ENCODE results near the gene ZNF358.
"Not testable (repeated sequence)": the region's sequence is repeated elsewhere in the genome, so short reads cannot be mapped to it uniquely, and the experiment has no call there.

Gene ZNF358

DNA sequence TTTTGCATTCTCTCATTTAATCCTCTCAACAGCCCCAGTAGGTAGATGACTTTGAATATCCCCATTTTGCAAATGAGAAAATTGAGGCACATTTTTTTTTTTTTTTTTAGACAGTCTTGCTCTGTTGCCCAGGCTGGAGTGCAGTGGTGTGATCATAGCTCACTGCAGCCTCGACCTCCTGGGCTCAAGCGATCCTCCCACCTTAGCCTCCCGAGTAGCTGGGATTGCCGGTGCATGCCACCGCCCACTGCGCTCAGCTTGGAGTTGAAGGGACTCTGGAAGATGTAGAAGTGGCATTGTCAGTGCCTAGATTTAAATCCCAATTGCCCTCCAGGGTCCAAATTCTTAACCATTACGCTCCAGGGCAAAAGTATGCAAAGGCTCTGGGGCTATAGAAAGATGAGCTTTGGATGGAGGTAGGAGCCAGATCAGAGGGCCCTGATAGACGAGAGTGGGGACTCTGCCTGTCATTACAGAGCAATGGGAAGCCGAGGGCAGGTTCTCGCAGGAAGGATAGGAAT lies 5.7 kb downstream of the ZNF358 start:
- no peak for DNase-seq

DNA sequence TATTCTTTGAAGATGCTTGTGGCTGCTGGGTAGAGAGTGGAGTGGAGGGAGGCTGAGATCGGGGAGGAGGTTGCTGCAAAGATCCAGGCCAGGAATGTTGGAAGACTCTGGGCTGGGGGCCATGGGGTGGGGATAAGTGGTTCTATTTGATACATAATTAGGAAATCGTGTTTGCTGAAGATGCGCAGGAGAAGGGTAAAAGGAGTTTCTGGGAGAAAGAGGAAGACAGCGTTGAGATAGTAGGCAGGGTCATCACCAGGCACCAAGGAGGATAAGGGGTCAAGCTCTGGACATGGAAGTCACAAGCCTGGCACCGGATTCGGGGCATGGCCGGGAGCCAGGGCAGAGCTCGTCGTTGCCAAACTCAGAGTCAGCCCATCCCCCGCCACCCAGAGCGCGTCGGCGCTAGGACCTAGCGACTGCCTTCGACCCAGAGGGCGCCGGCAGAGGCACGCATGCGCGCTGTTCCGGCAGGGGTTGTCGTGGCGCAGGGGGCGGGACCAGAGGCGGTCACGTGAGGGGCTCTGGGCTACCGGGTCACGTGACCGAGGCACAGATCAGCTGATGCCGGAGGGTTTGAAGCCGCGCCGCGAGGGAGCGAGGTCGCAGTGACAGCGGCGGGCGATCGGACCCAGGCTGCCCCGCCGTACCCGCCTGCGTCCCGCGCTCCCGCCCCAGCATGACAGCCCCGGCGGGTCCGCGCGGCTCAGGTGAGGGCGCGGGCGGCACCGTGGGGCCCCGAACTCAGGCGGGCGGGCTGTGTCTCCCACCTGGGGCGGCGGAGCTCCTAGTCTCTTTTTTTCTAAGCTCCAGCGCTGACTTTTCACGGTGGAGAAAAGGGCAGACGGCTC lies 6.4 kb downstream of the ZNF358 start, which contains the start of gene MCOLN1:
Gene MCOLN1, plus strand, starts transcription at position 553 of the 851 bp plus-strand sequence. Its CDS starts 127 bp downstream, at position 680.
- DNase-seq: peak; percentile 100

DNA sequence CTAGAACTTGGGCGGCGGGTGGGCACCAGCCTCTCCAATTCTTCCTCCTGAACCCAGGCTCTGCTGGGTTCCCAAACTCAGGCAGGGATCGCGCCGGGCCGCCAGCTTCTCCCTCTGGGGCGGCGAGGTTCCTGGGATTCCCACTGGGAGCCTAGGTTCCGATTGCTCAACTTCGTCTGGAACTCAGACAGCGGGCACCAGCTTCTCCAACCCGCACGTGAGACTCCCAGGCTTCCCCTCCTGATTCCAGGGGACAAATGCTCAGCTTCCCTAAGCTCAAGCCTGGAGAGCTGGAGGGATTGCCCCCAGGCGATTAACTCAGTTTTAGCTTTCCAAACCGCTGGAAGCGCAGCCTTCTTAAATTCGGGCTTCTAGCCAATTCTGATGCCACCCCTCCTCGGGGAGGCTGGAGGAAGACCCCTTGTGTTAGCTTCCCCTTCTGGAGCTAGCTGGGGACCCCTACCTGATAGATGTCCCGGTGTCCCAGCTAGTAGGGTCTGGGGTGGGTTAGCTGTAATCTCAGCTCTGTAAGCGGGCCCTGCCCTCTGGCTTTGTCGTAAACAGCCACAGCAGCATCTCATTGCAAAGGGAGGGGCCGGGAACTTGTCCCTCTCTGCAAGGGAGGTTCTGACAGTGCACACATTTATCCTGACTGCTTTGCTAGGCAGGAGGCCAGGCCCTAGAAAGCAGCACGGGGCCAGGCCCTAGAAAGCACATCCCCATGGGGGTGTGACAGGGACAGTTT lies 7.2 kb downstream of the ZNF358 start:
- no peak for DNase-seq

DNA sequence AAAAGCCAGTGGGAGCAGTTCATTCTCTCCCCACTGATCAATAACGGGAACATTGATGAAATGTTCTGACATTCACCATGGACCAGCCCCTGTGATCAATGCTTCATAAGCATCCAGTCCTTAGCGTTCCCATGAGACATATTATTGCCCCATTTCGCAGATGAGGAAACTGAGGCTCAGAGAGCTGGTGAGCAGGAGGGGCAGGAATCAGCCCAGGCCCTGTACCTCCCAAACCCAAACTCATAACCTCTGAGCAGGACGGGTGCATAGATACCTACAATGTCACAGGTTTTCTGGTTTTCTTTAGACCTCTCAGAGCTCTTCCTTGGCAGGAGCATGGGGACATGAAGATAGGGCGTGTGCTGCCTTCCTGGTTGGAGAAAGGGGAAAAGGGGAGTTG lies 8.6 kb downstream of the ZNF358 start:
- DNase-seq: no peak

DNA sequence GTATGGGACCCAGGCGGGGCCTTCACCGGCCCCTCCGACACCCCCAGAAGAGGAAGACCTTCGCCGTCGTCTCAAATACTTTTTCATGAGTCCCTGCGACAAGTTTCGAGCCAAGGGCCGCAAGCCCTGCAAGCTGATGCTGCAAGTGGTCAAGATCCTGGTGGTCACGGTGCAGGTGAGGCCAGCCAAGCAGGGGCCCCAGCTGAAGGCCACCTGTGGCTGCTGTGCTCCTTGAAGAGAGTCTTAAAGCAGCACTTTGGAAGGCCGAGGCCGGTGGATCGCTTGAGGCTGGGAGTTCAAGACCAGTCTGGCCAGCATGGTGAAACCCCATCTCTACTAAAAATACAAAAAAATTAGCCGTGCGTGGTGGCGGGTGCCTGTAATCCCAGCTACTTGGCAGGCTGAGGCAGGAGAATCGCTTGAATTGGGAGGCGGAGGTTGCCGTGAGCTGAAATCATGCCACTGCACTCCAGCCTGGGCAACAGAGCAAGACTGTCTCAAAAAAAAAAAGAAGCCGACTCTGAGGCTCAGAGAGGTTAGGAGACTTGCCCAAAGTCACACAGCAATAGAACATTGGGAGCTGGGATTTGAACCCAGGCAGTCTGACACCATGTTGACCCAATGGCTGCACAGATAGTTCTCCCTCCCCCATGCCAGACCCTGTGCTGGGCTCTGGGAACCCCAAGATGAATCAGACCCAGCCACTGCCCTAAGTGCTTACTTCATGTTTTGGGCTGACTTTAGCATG lies 9.3 kb downstream of the ZNF358 start:
- DNase-seq: no peak

DNA sequence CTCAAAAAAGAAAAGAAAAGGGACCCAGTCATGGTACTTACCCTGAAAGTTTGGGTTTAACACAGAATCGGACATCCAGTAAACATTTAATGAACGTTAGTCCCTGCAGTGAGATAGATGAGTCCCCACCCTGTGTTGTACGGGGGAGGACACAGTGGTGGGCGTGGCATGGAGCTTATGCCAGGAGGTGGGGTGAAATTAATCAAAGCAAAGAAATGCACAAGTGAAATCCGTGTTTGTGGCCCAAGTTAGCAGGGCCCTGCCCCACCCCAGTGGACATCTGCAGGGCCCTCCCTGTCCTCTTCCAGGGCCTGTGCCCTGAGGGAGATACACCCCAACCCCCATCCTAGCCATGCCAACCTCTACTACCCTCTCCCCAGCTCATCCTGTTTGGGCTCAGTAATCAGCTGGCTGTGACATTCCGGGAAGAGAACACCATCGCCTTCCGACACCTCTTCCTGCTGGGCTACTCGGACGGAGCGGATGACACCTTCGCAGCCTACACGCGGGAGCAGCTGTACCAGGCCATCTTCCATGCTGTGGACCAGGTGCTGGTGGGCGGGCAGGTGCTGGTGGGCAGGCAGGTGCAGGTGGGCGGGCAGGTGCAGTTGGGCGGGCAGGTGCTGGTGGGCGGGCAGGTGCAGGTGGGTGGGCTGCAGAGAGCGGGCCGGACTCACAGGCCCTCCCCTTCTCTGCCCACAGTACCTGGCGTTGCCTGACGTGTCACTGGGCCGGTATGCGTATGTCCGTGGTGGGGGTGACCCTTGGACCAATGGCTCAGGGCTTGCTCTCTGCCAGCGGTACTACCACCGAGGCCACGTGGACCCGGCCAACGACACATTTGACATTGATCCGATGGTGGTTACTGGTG lies 10.4 kb downstream of the ZNF358 start:
- DNase-seq: no peak

DNA sequence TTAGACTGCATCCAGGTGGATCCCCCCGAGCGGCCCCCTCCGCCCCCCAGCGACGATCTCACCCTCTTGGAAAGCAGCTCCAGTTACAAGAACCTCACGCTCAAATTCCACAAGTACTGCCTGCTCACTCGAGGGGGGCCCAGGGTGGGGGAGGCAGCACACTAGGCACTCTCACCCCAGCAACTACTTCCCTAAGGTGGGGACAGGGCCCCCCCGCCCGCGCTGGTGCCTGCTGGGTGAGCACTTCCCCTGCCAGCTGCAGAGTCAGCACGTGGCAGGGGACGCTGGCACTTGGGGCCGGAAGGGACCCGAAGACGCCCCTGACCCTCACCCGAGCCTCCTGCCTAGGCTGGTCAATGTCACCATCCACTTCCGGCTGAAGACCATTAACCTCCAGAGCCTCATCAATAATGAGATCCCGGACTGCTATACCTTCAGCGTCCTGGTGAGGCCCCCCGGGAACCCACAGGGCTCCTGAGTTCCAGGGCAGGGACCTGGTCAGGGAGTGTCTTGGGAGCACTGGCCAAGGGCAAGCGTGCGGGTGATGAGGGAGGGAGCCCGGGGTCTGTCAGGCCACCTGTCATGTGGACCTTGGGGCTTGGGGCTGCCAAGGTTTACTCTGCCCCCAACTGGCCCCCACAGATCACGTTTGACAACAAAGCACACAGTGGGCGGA lies 11.8 kb downstream of the ZNF358 start:
- no peak for DNase-seq

DNA sequence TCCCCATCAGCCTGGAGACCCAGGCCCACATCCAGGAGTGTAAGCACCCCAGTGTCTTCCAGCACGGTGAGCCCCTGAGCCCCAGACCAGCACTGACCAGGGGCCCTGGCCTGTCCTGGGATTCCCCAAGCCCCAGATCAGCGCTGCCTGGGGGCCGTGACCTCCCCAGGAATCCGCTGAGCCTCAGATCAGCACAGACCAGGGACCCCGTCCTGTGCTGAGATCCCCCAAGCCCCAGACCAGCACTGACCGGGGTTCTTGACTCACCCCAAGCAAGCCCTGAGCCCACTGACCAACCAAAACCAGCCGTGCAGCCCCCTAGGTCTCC lies 12.3 kb downstream of the ZNF358 start:
- no peak for DNase-seq

DNA sequence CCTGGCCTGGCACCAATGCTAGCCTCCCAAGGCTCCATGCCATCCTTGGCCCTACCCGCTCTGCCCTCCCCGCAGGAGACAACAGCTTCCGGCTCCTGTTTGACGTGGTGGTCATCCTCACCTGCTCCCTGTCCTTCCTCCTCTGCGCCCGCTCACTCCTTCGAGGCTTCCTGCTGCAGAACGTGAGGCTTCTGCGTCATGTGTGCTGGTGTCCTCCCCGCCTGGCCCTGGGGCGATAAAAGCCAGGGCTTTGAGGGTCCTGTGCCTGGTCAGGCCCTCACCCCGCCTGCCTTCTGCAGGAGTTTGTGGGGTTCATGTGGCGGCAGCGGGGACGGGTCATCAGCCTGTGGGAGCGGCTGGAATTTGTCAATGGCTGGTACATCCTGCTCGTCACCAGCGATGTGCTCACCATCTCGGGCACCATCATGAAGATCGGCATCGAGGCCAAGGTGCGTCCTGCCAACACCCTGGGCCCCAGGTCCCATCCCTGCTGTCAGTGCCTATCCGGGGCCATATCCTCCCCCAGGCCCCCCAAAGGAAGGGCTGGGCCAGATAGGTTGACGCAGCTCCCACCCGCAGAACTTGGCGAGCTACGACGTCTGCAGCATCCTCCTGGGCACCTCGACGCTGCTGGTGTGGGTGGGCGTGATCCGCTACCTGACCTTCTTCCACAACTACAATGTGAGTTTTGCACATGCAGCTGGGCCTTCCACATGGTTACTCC lies 12.8 kb downstream of the ZNF358 start:
- no peak for DNase-seq

DNA sequence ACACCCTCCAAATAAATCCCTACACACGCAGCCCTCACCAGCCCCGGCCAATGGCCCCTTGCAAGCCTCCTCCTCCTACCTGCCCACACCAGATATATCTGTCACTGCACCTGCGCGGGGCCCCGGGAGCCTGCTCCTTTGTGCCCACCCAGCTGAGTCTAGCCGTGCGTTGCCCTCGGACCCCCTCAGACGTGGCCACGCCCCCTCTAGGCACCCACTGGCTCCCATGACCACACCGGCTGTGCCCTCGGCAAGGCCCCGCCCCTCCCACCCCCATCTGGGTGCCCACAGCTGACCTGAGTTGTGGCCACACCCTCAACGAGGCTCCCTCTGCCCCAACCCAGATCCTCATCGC lies 13.3 kb downstream of the ZNF358 start:
- no peak for DNase-seq

DNA sequence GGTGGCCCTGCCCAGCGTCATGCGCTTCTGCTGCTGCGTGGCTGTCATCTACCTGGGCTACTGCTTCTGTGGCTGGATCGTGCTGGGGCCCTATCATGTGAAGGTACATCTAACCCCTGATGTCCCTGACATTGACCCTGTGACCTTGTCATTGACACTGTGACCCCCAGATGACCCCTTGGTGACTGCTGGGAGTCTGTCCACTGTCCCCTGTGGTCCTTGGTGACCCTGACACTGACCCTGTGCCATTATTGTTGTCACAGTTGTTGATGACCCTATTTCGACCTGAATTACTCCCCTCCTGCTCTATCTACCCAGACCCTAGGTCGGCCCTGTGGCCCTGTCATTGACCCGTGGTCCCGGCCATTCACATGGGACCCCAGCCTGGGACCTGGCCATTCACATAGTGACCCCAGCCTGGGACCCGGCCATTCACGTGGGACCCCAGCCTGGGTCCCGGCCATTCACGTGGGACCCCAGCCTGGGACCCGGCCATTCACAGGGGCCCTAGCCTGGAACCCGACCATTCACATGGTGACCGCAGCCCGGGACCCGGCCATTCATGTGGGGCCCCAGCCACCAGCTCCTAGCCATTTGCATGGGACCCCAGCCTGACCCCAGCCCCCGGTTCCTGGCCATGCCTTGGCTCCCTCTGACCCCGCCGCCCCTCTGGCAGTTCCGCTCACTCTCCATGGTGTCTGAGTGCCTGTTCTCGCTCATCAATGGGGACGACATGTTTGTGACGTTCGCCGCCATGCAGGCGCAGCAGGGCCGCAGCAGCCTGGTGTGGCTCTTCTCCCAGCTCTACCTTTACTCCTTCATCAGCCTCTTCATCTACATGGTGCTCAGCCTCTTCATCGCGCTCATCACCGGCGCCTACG lies 13.9 kb downstream of the ZNF358 start:
- DNase-seq: no peak

DNA sequence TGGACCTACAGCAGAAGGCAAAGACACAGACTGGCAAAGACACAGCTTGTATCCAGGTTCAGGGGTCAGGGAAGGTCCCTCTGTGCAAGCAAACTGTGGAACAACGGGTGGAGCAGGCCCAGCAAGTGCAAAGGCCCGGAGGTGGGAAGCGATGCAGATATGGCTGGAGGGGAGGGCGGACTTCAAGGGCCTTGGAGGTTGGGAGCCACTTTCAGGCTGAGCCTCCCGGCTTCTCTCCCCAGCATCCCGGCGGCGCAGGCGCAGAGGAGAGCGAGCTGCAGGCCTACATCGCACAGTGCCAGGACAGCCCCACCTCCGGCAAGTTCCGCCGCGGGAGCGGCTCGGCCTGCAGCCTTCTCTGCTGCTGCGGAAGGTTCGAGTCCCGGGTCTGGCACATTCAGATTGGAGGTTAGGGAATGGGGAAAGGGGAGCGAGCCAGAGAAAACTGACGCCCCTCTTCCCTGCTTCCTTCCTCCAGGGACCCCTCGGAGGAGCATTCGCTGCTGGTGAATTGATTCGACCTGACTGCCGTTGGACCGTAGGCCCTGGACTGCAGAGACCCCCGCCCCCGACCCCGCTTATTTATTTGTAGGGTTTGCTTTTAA lies 17.5 kb downstream of the ZNF358 start:
- DNase-seq: no peak

DNA sequence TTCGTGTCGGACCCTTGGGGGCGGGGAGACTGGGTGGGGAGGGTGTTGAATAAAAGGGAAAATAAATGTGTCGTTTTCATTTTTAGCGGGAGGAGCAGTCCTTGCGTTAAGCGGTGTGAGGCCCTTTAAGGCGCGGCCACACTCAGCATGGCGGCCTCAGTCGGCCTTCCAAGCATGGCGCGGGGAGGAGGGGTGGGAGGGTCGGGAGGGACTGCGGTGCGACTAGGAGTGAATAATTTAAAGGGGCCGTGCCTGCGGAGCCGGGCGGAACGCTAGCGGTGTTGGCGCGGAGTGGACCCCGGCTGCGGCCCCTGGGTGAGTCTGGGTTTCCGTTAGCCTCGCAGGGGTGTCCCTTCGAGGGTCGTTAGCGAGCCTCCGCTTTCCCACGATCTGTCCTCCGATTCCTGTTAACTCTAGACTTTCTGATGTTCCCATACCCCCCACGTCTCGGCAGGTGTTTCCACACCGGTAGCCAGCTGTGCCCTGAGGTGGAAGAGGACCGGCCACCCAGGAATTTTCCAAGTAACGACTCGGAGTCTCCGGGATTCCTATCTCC lies 18.1 kb downstream of the ZNF358 start:
- peak; percentile 80 to 81 for DNase-seq

DNA sequence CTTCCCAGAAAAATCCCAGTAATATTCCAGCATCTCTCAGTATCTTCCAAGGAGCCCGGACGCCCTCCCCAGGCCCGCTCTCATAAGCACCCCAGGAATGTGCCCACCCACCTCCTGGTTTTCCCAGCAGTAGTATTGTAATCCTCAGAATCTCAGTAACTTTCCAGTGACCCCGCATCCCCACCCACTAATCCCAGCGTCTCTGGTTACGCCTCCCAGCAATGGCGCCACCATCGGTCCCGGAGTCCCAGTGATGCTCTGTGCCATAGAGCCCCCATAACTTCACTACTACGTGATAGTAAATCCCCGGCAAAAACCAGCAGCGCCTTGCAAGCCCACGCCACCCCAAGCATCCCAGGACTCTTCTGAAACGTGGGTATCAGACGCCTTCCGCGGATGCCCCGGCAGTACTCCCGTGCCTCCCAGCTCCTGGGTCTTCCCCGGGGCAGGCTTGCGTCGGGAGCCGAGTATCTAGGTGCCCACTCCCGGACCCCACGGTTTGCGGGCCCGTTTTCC lies 18.7 kb downstream of the ZNF358 start:
- DNase-seq: peak; percentile 30 to 35

DNA sequence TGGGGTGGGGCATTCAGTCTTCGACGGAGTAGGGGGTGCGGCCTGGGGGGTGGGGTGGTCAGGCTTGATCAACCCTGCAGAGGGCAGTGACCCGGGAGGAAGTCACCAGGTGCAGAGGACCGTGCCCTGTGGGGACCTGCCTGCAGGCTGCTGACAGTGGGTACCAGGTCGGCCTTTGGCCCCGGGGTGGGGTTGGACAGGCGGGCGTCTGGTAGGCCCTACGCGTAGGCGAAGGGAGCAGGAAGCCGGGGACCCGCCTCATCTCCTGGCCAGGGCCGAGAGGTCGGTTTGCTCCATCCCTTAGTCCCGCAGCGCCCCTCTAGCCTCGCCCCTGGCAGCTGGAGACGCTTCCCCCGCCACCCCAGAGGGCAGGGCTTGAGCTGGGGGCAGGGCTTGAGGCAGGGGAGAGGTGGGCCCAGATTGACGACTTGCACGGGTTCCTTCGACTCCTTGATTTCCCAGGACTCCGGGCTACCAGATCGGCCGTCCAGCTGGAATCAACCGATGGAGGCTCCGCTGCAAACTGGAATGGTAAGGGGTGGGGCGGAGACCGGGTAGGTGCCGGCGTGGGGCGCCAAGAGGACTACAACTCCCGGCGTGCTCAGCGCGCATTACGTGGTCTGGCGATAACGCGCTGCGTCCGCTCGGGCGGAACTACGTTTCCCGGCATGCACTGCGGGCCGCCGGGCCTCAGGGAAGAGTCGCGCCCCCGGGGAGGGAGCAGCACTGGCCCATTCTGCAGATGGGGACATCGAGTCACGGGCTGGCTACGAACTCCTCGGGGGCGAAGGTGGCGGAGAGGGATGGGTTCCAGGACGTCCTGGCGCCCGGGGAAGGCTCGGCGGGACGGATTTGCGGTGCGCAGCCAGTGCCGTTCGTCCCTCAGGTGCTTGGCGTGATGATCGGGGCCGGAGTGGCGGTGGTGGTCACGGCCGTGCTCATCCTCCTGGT lies 19.4 kb downstream of the ZNF358 start, which contains the start of gene PNPLA6:
Gene PNPLA6, plus strand, starts transcription at position 671 of the 951 bp plus-strand sequence. Its CDS starts 72 bp downstream, at position 743.
- DNase-seq: peak; percentile 90 to 93

DNA sequence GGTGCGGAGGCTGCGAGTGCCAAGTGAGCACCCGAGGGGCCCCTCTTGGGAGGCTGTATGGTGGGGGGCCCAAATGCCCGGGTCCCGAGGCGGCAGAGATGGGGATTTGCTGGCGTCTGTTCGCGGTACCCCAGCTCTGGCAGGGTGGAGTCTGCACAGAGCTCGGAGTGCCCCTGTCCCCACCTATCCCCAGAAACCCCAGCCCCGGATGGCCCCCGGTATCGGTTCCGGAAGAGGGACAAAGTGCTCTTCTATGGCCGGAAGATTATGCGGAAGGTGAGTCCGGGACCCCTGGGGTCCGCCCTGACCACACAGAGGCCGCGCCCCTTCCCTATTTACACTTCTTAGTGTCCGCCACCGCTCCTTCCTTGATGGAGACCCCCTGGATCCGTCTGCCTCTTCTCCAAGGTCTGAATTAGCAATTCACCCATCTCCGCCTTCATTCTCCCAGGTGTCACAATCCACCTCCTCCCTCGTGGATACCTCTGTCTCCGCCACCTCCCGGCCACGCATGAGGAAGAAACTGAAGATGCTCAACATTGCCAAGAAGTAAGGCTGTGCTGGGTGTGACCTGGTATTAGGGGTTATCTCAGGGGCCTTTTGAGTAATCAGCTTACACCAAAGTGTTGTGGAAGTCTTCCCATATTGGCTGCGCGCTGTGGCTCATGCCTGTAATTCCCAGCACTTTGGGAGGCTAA lies 20.2 kb downstream of the ZNF358 start:
- no peak for DNase-seq

DNA sequence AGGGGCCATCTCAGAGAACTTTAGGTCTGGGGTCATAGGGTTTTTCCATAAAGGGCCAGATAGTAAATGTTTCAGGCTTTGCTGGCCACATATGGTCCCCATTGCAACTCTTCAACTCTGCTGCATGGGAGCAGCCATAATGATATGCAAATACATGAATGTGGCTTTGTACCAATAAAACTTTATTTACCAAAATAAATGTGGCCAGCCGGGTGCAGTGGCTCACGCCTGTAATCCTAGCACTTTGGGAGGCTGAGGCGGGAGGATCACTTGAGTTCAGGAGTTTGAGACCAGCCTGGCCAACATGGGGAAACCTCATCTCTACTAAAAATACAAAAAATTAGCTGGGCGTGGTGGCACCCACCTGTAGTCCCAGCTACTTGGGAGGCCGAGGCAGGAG lies 23.1 kb downstream of the ZNF358 start:
- DNase-seq: not testable (repeated sequence)

Data from activated CD4-positive, alpha-beta T cell treated with anti-CD3 and anti-CD28 coated beads for 4 hours (primary cell).